Tibial nerve (tissue), 4 donors: ENCODE measurements around the gene KCTD11. TPM values are rescaled to one million over a fixed set of nuclear protein-coding genes. Genes with fewer than 3 reads are reported as not detected.

Experiments used
- DNase-seq, 2 donors: peaks; one replicate each; pipeline ENCODE4 v3.0.0-alpha.2; 2019; ENCODE audit warnings: low spot score in 2 of 2
- H3K27ac ChIP-seq, 4 donors: fragments of 200-600 bp; sonication (generic) in 3 of 4; one replicate each; pipeline ENCODE4 v1.5.1; 2017 to 2019; ENCODE audit warnings: mild to moderate bottlenecking in 1 of 4
- H3K27me3 ChIP-seq, 2 donors: fragments of 200-600 bp; sonication (generic) in 1 of 2; one replicate each; pipeline versions ENCODE4 v1.5.1 to v1.6.0; 2017 to 2019
- H3K36me3 ChIP-seq, 3 donors: fragments of 200-600 bp; sonication (generic); one replicate each; pipeline ENCODE4 v1.5.1; 2018 to 2019
- H3K4me1 ChIP-seq, 4 donors: fragments of 200-600 bp; sonication (generic) in 3 of 4; one replicate each; pipeline ENCODE4 v1.5.1; 2017 to 2019
- H3K4me3 ChIP-seq, 4 donors: fragments of 200-600 bp; sonication (generic) in 3 of 4; one replicate each; pipeline ENCODE4 v1.5.1; 2017 to 2019; ENCODE audit warnings: mild to moderate bottlenecking in 1 of 4, moderate library complexity in 1 of 4
- H3K9me3 ChIP-seq, 4 donors: fragments of 200-600 bp; sonication (generic) in 3 of 4; one replicate each; pipeline ENCODE4 v1.5.1; 2017 to 2019
- CTCF ChIP-seq, 5 experiments: fragments of 200-600 bp in 3 of 5; fragments of 450-650 bp in 2 of 5; sonication (generic) in 3 of 5; IDR thresholded peaks; one replicate each; pipeline ENCODE4 v1.5.1; 2016 to 2019; ENCODE audit warnings: antibody characterized with exemption in 5 of 5, mild to moderate bottlenecking in 3 of 5, moderate library complexity in 2 of 5
- EP300 ChIP-seq, 2 donors: sonication (generic); formaldehyde crosslinking; IDR thresholded peaks; one replicate each; pipeline ENCODE4 v1.6.1; 2017; ENCODE audit warnings: antibody characterized with exemption in 2 of 2, mild to moderate bottlenecking in 1 of 2
- POLR2A ChIP-seq, 2 donors: fragments of 450-650 bp; IDR thresholded peaks; one replicate each; pipeline ENCODE4 v1.6.1; 2017; ENCODE audit warnings: antibody characterized with exemption in 2 of 2, mild to moderate bottlenecking in 2 of 2, moderate library complexity in 2 of 2
- WGBS, 2 donors: methylation state at CpG; one replicate each; pipeline ENCODE4 v1.1.5; 2018; 5-methylcytosine and 5-hydroxymethylcytosine counted together
- total RNA-seq, 4 donors: library from RNA; depleted of rRNA; stranded (reverse); fragments of >200 nt; gene quantifications; one replicate each; pipeline ENCODE4 v1.1.0, GENCODE V29; 2016

The KCTD11 gene
- total RNA-seq, 4 donors from 2014 or later, result 25.3 to 35.4 (median 28.7) TPM

- Histone ChIP-seq H3K4me1 (peaks cover 0 to 70% (median 38%) of the 10 kb centered on the region in 4 donors), H3K27ac (no peak overlapping the region), H3K36me3 (peaks cover 7 to 73% (median 29%) of the 10 kb centered on the region in 3 donors), H3K4me3 (no peak overlapping the region), H3K27me3 (no peaks in the 10 kb centered on the region), H3K9me3 (no peaks in the 10 kb centered on the region)
- WGBS, 2 donors, result 88 to 94% methylated on average over 7 of the region's 7 CpGs
- no peak for DNase-seq
- no peak for TF ChIP-seq CTCF (IDR thresholded peaks at IDR 0.05)
- no peak for TF ChIP-seq POLR2A (IDR thresholded peaks at IDR 0.05)
- TF ChIP-seq EP300 (IDR thresholded peaks at IDR 0.05), result no peak
Measured at GRCh38 chr17:7313088-7313889, 38.7 kb upstream of the KCTD11 start.

GRCh38 chr17:7313890-7314718 lies 37.9 kb upstream of the KCTD11 start:
- Histone ChIP-seq H3K9me3 (no peaks in the 10 kb centered on the region), H3K4me3 (peak overlapping the region; percentile 83 to 95 (median 92)), H3K27ac (peak overlapping the region in 3 of 4 donors; percentile 90 to 96 (median 96)), H3K36me3 (peaks cover 7 to 81% (median 36%) of the 10 kb centered on the region in 3 donors), H3K27me3 (no peaks in the 10 kb centered on the region), H3K4me1 (peaks cover 0 to 63% (median 35%) of the 10 kb centered on the region in 4 donors)
- DNase-seq, result no peak
- WGBS, 2 donors, result 43 to 50% methylated on average over 9 of the region's 9 CpGs
- TF ChIP-seq POLR2A (IDR thresholded peaks at IDR 0.05) (no peak), CTCF (IDR thresholded peaks at IDR 0.05) (no peak)

- peaks cover 0 to 54% (median 26%) of the 10 kb centered on the region in 4 donors for H3K4me1 ChIP-seq
- DNase-seq, result peak; percentile 88
- H3K27ac ChIP-seq, result peak within 1 kb of the TSS; percentile 89 to 96 (median 93)
- 0% methylated on average over 24 to 83 of the region's 95 CpGs for WGBS, 2 donors
- TF ChIP-seq POLR2A (IDR thresholded peaks at IDR 0.05), result peak; percentile 70 to 73
- TF ChIP-seq EP300 (IDR thresholded peaks at IDR 0.05), result peak; percentile 82 to 96
- TF ChIP-seq CTCF (IDR thresholded peaks at IDR 0.05), result peak in 2 of 5 experiments; percentile 33 to 45
- no peaks in the 10 kb centered on the region for H3K27me3 ChIP-seq
- peak within 1 kb of the TSS; percentile 83 to 95 (median 92) for H3K4me3 ChIP-seq
- H3K9me3 ChIP-seq, result no peaks in the 10 kb centered on the region
- H3K36me3 ChIP-seq, result peaks cover 7 to 84% (median 31%) of the 10 kb centered on the region in 3 donors
Measured at GRCh38 chr17:7314719-7315569, 37.0 kb upstream of the KCTD11 start, which contains the start of gene GPS2. TSS of gene GPS2 (minus strand) at chr17:7315360. CDS start at chr17:7315052, 308 bp downstream.

- peak overlapping the region; percentile 83 to 95 (median 92) for H3K4me3 ChIP-seq
- no peak for DNase-seq
- TF ChIP-seq CTCF (IDR thresholded peaks at IDR 0.05) (no peak), POLR2A (IDR thresholded peaks at IDR 0.05) (no peak), EP300 (IDR thresholded peaks at IDR 0.05) (peak in 1 of 2 donors; percentile 2)
- H3K4me1 ChIP-seq, result peaks cover 0 to 47% (median 23%) of the 10 kb centered on the region in 4 donors
- peak overlapping the region; percentile 89 to 96 (median 93) for H3K27ac ChIP-seq
- H3K36me3 ChIP-seq, result peaks cover 9 to 84% (median 23%) of the 10 kb centered on the region in 3 donors
- WGBS, 2 donors, result 36 to 43% methylated on average over 18 to 30 of the region's 30 CpGs
- no peaks in the 10 kb centered on the region for H3K27me3 ChIP-seq
- no peaks in the 10 kb centered on the region for H3K9me3 ChIP-seq
Measured at GRCh38 chr17:7315570-7316235, 36.3 kb upstream of the KCTD11 start.
